Skeletal muscle satellite cell (primary cell): Measurements from ENCODE around the gene SOX1.
A peak's percentile ranks its signal among the peaks of the same experiment; 100 is the strongest.

Experiments
- small RNA-seq: library from RNA; depleted of rRNA; stranded (forward); fragments of <200 nt; gene quantifications from one replicate; pipeline ENCODE3, GENCODE V24; 2012

Gene SOX1

Small RNAs within 50 kb of the gene (small RNA-seq; reads per million reads assigned to genes)
- 0.98 reads per million, percentile 29 among the genes with 10 or more reads in this experiment for gene RF00287
